Stimulated activated naive CD4-positive, alpha-beta T cell (primary cell): ENCODE results near the gene NECAB2.

Experiments used
- DNase-seq, 6 experiments: peaks; one replicate each; lab custom pipeline; 2025; lab: John Stamatoyannopoulos, UW

Gene NECAB2

DNA sequence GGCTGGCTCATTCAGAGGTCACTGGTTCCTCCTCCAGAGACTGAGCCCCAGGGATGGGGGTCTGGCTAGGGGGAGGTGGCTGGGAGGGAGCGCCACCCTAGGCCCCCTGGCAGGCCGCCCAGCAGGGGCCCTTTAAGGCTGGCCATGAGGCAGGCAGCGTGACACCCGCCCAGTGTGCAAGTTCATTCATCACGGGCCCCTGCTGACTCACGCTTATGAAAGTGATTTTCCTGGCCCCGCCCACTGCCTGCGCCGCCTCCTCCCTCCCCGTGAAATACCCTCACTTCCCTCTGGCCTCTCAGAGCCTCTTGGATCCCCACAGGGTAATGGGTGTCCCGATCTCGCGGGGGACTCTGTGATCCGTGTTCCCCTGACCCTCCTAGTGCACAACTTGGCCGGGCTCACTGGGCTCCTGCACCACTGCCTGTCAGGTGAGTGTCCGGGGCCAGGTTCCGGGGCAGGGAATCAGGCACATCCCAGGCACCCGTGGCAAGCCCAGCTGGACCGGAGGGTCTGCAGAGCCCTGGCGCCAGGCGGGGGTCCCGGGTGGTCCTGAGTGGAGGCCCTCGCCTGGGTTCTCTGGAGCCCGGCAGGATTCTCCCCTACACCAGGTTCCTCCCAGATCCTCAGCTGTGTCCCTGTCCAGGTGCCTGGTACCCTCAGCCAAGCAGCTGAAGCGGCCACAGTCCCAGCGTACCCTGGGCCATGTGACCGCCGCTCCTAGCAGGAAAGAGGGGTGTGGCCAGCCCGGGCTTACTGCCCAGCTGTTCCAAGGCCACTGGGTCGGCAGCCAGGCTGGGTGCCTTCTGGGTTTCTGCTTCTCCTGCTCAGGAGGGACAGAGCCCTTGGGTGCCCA, 14.9 kb upstream of the NECAB2 start, which contains the start of gene OSGIN1:
Gene OSGIN1 (plus strand): TSS at position 301 of the 856 bp plus-strand sequence. CDS start 4,432 bp downstream, outside the sequence.
- peak in 2 of 6 experiments; percentile 7 to 8 for DNase-seq

GRCh38 chr16:83953796-83954576, 14.1 kb upstream of the NECAB2 start:
- DNase-seq: peak in 2 of 6 experiments; percentile 6 to 16

GRCh38 chr16:83954577-83955016, 13.4 kb upstream of the NECAB2 start:
- DNase-seq: no peak

DNA sequence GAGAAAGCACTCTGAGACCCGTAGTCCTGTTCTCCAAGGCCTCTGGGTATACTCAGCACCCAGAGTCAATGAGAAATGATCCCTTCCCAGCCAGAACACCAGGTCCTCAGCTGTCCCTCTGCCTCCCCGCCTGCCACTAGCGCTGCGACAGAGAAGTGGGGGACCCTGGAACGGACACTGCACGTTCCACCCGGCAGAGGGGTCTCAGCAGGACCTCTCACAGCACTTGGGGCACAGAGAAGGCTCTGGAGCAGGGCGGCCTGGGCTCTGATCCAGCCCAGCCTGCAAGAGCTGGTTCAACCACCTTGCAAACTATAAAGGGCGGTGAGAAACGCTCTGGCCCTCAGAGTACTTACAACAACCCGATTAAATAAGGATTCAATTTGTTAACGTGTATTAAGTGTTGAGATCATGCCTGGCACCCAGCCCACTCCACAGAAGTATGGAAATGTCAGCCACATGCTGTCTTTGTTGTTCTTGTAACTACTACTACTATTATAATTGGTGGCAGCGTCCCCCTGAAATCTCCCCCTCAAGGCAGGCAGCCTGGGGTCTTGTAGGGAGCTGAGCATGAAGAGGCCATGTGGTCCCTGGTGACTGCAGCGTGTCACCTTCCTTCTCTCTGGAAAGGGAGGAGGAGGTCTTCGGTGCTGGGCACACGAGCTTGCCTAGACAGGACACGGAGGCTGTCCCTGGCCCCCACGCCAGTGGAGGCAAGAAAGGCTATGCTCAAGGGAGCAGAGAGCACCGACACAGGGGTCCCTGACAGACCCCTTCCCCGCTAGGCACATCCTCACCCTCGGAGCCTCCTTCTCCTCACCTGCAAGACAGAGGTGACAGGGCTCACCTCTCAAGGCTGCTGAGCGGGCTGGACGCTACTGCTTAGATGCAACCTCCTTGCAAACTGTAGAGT, 12.6 kb upstream of the NECAB2 start:
- DNase-seq: no peak

- peak; percentile 11 to 55 (median 42) for DNase-seq
These were observed 11.4 kb upstream of the NECAB2 start for GRCh38 chr16:83956336-83957289.

DNA sequence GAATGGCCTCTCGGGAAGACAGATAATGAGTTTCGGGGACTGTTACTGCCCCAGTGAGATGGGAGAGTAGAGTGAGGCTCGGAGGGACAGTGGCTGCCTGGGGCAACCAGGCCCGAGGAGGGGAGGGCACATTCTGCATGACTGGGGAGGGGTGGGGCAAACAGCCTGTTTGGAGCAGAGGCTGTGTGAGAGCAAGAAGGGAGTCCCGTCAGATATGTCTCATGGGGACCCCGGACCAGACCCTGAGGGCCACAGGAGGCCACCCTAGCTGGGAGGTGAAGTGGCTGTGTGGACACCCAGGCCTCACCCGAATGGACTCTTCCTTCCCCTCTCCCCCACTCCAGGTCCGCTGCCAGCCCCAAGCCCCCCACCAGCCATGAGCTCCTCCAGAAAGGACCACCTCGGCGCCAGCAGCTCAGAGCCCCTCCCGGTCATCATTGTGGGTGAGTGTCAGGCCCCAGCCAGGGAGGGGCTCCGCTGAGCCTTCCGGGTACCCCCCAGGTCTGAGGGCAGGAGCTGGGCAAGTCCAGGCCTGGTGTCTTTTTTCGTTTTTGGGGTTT, 10.7 kb upstream of the NECAB2 start:
- DNase-seq: no peak

DNA sequence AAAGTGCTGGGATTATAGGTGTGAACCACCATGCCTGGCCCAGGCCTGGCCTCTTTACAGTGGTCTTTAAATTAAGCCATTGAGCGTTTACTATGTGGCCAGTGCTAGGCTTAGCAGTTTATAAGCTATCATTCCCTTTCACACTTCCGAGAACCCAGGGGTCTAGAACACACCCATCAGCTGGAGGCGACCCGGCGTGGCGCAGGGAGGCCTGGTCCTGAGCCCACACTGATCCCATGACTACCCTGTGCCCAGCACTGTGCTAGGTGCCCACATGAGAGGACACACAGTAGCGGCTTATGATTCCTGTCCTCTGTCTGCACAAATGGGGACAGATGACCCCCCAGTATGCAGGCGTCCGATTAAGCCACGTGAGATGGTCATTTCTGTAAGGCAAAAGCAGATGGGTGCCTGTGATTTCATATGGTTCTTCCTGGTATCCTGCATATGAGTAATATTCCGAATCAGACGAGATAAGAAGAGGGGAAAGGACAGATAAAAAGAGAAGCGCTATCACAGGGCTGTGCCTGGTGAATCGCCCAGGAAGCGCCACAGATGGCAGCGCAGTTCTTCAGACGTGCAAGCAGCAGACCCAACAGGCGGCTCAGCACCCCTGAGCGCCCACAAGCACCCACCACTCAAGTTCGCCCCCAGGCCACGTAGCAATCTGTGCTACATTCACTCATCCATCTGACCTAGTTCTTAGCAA, 9.8 kb upstream of the NECAB2 start:
- DNase-seq: no peak

DNA sequence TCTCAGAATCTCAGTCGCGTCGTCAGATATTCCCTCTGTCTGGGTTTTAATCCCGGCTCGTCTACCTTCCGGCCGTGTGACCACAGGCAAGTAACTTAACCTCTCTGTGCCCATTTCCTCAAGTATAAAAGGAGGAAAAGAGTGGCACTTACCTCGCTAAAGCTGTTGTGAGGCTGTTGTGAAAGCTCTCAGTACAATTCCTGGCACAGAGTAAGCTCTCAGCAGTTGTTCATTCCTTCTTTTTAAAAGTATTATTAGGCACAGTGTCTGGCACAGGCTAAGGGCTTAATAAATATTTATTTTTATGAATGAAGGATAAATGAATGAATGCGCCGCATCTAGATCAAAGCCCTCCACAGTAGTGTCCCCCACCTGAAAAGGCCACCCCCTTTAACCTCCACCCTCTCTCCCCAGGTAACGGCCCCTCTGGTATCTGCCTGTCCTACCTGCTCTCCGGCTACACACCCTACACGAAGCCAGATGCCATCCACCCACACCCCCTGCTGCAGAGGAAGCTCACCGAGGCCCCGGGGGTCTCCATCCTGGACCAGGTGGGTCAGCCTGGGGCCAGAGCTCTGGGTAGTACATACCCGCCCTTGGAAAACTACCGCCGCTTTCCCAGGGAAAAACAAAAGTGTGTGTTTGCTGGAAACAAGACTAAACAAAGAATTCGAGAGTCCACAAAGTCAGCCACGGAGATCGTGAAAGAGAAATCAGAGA, 9.0 kb upstream of the NECAB2 start:
- DNase-seq: no peak

DNA sequence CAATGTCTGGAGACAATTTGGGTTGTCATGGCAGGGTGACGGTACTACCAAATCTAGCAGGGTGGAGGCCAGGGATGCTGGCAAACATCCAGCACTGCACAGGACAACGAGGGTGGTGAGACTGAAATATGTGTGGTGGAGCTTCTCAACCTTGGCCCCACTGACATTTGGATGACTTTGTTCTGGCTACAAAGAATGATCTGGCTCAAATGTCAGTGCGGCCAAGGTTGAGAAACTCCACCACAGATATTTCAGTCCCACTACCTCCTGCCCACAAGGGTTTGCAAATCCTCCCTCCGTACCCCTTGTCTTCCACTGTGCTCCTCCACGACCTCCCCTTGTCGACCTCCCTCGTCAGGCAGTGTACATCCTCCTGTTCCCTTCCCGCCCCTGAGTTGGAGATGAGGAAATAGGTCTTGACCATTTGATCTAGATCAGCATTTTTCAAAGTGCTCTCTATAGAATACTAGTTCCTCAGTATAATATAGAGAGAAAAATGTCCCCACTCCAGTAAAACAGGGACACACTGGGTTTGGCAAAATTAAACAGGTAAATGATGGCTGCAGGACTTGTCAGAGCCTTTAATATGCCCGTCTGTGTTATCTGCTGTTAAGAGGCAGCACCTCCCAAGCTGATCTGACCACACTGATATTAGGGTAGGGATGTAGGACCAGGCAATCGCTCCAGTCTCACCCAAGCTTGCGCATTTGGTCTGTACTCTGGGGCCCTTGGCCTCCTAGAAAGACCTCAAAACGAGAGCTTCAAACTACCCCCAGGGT, 8.2 kb upstream of the NECAB2 start:
- no peak for DNase-seq

DNA sequence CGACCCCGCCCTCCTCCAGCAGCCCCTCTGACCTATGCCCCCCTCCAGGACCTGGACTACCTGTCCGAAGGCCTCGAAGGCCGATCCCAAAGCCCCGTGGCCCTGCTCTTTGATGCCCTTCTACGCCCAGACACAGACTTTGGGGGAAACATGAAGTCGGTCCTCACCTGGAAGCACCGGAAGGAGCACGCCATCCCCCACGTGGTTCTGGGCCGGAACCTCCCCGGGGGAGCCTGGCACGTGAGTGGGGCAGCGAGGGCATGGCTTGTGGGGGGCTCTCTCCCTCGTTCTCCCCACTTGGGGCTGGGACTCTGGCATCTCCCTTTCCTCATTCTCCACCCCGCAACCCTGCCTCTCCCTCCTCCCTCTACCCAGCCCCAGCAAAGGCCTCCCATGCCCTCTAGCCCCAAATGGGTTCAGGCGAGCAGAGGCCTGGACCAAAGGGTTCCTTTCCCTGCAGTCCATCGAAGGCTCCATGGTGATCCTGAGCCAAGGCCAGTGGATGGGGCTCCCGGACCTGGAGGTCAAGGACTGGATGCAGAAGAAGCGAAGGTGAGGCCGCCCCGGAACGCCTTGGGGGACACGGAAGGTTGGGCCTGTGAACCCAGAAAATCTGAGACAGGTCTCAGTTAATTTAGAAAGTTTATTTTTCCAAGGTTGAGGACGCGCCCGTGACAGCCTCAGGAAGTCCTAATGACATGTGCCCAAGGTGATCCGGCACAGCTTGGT, 7.4 kb upstream of the NECAB2 start:
- DNase-seq: no peak

- DNase-seq: no peak
These were observed 6.5 kb upstream of the NECAB2 start for GRCh38 chr16:83961591-83961990.

DNA sequence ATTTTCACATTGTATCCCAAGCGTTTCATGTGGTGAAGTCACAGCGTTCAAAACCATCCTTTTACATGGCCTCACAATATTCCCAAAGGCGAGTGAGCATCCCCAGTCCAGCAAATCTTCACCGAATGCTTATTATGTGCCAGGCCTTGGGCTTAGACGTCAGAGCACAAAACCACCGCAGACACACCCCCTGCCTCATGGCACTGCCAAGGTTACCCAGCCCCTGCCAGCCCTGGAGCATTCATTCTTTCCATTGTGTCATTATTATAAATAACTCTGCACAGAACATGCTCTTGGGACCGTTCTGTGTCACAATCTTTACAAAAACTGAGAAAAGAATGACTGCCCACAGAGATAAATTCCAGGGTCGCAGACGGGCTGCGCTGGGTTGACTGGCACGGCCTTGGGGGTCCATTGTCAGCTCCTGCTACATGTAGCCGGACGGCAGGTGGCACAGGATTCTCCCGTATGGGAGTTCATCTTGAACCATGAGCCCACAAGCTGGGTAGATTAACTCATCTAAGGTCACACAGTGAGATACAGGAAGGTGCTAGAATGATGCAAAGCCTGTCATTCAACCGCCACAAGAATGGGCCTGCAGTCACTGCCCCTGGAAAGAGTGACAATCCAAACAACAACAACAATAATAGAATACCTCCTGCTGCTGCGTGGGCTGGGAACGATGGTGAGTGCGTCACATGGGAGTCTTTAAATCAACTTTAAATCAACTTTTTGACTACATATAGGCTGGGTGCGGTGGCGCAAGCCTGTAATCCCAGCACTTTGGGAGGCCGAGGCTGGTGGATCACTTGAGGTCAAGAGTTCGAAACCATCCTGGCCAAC, 4.5 kb upstream of the NECAB2 start:
- no peak for DNase-seq

GRCh38 chr16:83964684-83965443, 3.2 kb upstream of the NECAB2 start:
- no peak for DNase-seq

- no peak for DNase-seq
These were observed 2.4 kb upstream of the NECAB2 start for GRCh38 chr16:83965444-83966152.

- DNase-seq: no peak
These were observed 1.8 kb upstream of the NECAB2 start for GRCh38 chr16:83966153-83966696.
